Caco-2 (cell line): Measurements from ENCODE around the gene EIF2B2. TPM values are rescaled to one million over a fixed set of nuclear protein-coding genes. Genes with fewer than 3 reads are reported as not detected.

Experiments used
- BruUV-seq: library from RNA; stranded (reverse); fragments of 400-500 nt; replicated peaks from 2 replicates; lab custom pipeline; 2021; lab: Mats Ljungman, UMichigan
- CTCF ChIA-PET: fragments of 300-600 bp; sonication (Branson Sonifier 250); formaldehyde crosslinking; loops from one replicate; lab custom pipeline; 2022; ENCODE audit warnings: antibody characterized with exemption; lab: Charles Lee
- POLR2A ChIA-PET: fragments of 300-600 bp; sonication (Branson Sonifier 250); formaldehyde crosslinking; loops from one replicate; lab custom pipeline; 2022; ENCODE audit warnings: antibody characterized with exemption; lab: Charles Lee
- DNase-seq, 2 experiments: peaks; one replicate each; pipeline versions ENCODE4 v3.0.0 to v3.0.0-alpha.2; 2020 to 2022
- H3K27me3 ChIP-seq: replicated peaks from 2 replicates; pipeline ENCODE4 v1.6.0; 2011; ENCODE audit warnings: low read length; ENCODE audit not compliant: control insufficient read depth, insufficient read depth
- H3K36me3 ChIP-seq: 2 replicates; pipeline ENCODE4 v1.5.1; 2011; ENCODE audit warnings: low read length; ENCODE audit not compliant: control insufficient read depth, insufficient read depth
- H3K4me1 ChIP-seq: fragments of 250-450 bp; sonication (Bioruptor Pico); 2 replicates; pipeline ENCODE4 v1.5.1; 2020; ENCODE audit warnings: mild to moderate bottlenecking
- H3K4me3 ChIP-seq: 2 replicates; pipeline ENCODE4 v1.5.1; 2011; ENCODE audit warnings: low read depth, mild to moderate bottlenecking, control low read depth, low read length
- H3K9me3 ChIP-seq: fragments of 250-450 bp; sonication (Bioruptor Pico); 2 replicates; pipeline ENCODE4 v1.5.1; 2020; ENCODE audit warnings: mild to moderate bottlenecking, moderate library complexity
- H3K27ac Mint-ChIP-seq: one replicate; pipeline ENCODE4 v1.8.0; 2022; ENCODE audit warnings: mixed read lengths; ENCODE audit not compliant: unreplicated experiment
- H3K27me3 Mint-ChIP-seq: one replicate; pipeline ENCODE4 v1.8.0; 2022; ENCODE audit warnings: mixed read lengths; ENCODE audit not compliant: insufficient read depth, unreplicated experiment
- H3K36me3 Mint-ChIP-seq: one replicate; pipeline ENCODE4 v1.8.0; 2022; ENCODE audit warnings: mild to moderate bottlenecking, mixed read lengths; ENCODE audit not compliant: insufficient read depth, unreplicated experiment
- H3K4me1 Mint-ChIP-seq: one replicate; pipeline ENCODE4 v1.8.0; 2022; ENCODE audit warnings: low read depth, mixed read lengths; ENCODE audit not compliant: unreplicated experiment
- H3K4me3 Mint-ChIP-seq: one replicate; pipeline ENCODE4 v1.8.0; 2022; ENCODE audit warnings: mild to moderate bottlenecking, moderate library complexity, mixed read lengths; ENCODE audit not compliant: unreplicated experiment
- H3K9me3 Mint-ChIP-seq: one replicate; pipeline ENCODE4 v1.8.0; 2022; ENCODE audit warnings: mixed read lengths; ENCODE audit not compliant: unreplicated experiment
- CTCF ChIP-seq, 2 experiments: fragments of 200-600 bp in 1 of 2; IDR thresholded peaks; 1 replicate in 1 of 2; 2 replicates in 1 of 2; pipeline versions ENCODE4 v1.5.1 to v1.8.0; 2011 to 2022; ENCODE audit warnings: antibody characterized with exemption in 1 of 2, control low read depth in 1 of 2, inconsistent platforms in 1 of 2, low read depth in 1 of 2, low read length in 1 of 2, mild to moderate bottlenecking in 1 of 2, moderate library complexity in 1 of 2; ENCODE audit not compliant: insufficient read depth in 1 of 2, severe bottlenecking in 1 of 2, unreplicated experiment in 1 of 2
- intact Hi-C: fragments of 100-400 bp; cut with micrococcal nuclease; formaldehyde crosslinking; loops from one replicate; pipeline ENCODE4 v1.10.0; 2022; ENCODE audit not compliant: unreplicated experiment
- total RNA-seq: library from RNA; stranded (reverse); gene quantifications from 2 replicates; pipeline ENCODE4 v1.2.3, GENCODE V29; 2022

EIF2B2 gene
- total RNA-seq, 1 experiment from 2014 or later, result 54.4 TPM

- Histone ChIP-seq H3K9me3 (no peaks in the 10 kb centered on the region), H3K27me3 (no peaks in the 10 kb centered on the region), H3K4me1 (peaks cover 13% of the 10 kb centered on the region), H3K36me3 (no peaks in the 10 kb centered on the region), H3K4me3 (no peak overlapping the region)
- no TSS peak for BruUV-seq
- Mint-ChIP-seq H3K27me3 (no peaks in the 10 kb centered on the region), H3K4me3 (no peak overlapping the region), H3K27ac (no peak overlapping the region), H3K9me3 (no peaks in the 10 kb centered on the region), H3K36me3 (no peaks in the 10 kb centered on the region), H3K4me1 (peaks cover under 1% of the 10 kb centered on the region)
- TF ChIP-seq CTCF (IDR thresholded peaks at IDR 0.05; ENCODE audit: insufficient read depth in 1 of 2, low read depth in 1 of 2, low read length in 1 of 2, severe bottlenecking in 1 of 2, unreplicated experiment in 1 of 2), result no peak
- intact Hi-C loops, result no loop called here
- DNase-seq, result no peak
- CTCF ChIA-PET, result interaction anchor here (0.7 to 1.1 kb wide), 3 partner anchors 14 to 24 kb away, joined by 3 read pairs; partner anchors contain the start of gene PGF
- POLR2A ChIA-PET, result no interaction called here
These were observed 33.9 kb upstream of the EIF2B2 start for GRCh38 chr14:74968811-74969210.

GRCh38 chr14:74973003-74973653, 29.6 kb upstream of the EIF2B2 start:
- Histone ChIP-seq H3K36me3 (no peaks in the 10 kb centered on the region), H3K27me3 (no peaks in the 10 kb centered on the region), H3K9me3 (no peaks in the 10 kb centered on the region), H3K4me1 (peaks cover 29% of the 10 kb centered on the region), H3K4me3 (no peak overlapping the region)
- Mint-ChIP-seq H3K9me3 (no peaks in the 10 kb centered on the region), H3K36me3 (no peaks in the 10 kb centered on the region), H3K4me3 (no peak overlapping the region), H3K27ac (no peak overlapping the region), H3K27me3 (no peaks in the 10 kb centered on the region), H3K4me1 (peaks cover 9% of the 10 kb centered on the region)
- no peak for TF ChIP-seq CTCF (IDR thresholded peaks at IDR 0.05; ENCODE audit: insufficient read depth in 1 of 2, low read depth in 1 of 2, low read length in 1 of 2, severe bottlenecking in 1 of 2, unreplicated experiment in 1 of 2)
- BruUV-seq, result no TSS peak
- no peak for DNase-seq
- POLR2A ChIA-PET, result interaction anchor here (1.7 kb wide), 1 partner anchor 18 kb away, joined by 6 read pairs; the partner anchor contains the start of gene PGF
- CTCF ChIA-PET, result interaction anchor here (1.4 kb wide), 1 partner anchor 23 kb away, joined by 3 read pairs; no protein-coding TSS in a partner anchor
- intact Hi-C loops, result no loop called here

GRCh38 chr14:74973905-74974363, 28.8 kb upstream of the EIF2B2 start:
- H3K9me3 ChIP-seq, result no peaks in the 10 kb centered on the region
- H3K27me3 ChIP-seq, result no peaks in the 10 kb centered on the region
- Mint-ChIP-seq H3K4me3 (peak overlapping the region; percentile 39), H3K4me1 (peaks cover 12% of the 10 kb centered on the region), H3K27me3 (no peaks in the 10 kb centered on the region), H3K36me3 (no peaks in the 10 kb centered on the region), H3K9me3 (no peaks in the 10 kb centered on the region), H3K27ac (peak overlapping the region; percentile 66)
- no TSS peak for BruUV-seq
- CTCF ChIA-PET, result interaction anchor here (1.4 kb wide), 1 partner anchor 24 kb away, joined by 3 read pairs; no protein-coding TSS in a partner anchor
- H3K4me3 ChIP-seq, result no peak overlapping the region
- intact Hi-C loops, result loop anchor here (1.0 kb wide), 2 partner anchors 19 to 23 kb away; partner anchors contain the start of gene PGF
- POLR2A ChIA-PET, result interaction anchor here (1.7 kb wide), 1 partner anchor 19 kb away, joined by 6 read pairs; the partner anchor contains the start of gene PGF
- no peak for TF ChIP-seq CTCF (IDR thresholded peaks at IDR 0.05; ENCODE audit: insufficient read depth in 1 of 2, low read depth in 1 of 2, low read length in 1 of 2, severe bottlenecking in 1 of 2, unreplicated experiment in 1 of 2)
- H3K36me3 ChIP-seq, result no peaks in the 10 kb centered on the region
- DNase-seq, result no peak
- peaks cover 37% of the 10 kb centered on the region for H3K4me1 ChIP-seq
